Testis (tissue), 2 donors: ENCODE results near the gene MOG.

ENCODE experiments used
- CTCF ChIP-seq, 3 experiments: fragments of 450-650 bp in 2 of 3; fragments of 200-600 bp in 1 of 3; sonication (generic) in 1 of 3; IDR thresholded peaks; one replicate each; pipeline ENCODE4 v1.5.1; 2016 to 2019; ENCODE audit warnings: antibody characterized with exemption in 3 of 3, mild to moderate bottlenecking in 2 of 3, moderate library complexity in 1 of 3
- POLR2A ChIP-seq: fragments of 450-650 bp; IDR thresholded peaks from one replicate; pipeline ENCODE4 v1.6.1; 2017; ENCODE audit warnings: antibody characterized with exemption, mild to moderate bottlenecking, moderate library complexity

- TF ChIP-seq POLR2A (no peak), CTCF (IDR thresholded peaks at IDR 0.05) (no peak)
Observed at GRCh38 chr6:29663300-29664042, 6.6 kb downstream of the MOG start.
